ENCODE measurements around the gene PLLP.

The PLLP gene

DNA sequence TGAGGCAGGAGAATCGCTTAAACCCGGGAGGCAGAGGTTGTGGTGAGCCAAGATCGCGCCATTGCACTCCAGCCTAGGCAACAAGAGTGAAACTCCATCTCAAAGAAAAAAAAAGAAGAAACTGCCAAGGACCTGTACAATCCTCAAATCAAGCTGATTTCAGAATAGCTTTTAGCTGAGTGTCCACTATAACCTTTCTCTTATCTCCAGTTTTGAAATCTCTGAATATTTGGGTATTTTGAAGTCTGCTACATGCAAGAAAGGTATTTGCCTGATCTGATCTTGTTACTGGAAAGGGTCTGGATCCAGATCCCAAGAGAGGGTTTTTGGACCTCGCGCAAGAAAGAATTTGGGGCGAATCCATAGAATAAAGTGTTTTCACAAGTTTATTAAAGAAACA, 58.5 kb downstream of the PLLP start:
- no peak overlapping the region for H3K9ac ChIP-seq (ENCODE audit: low read depth, low read length, poor library complexity, severe bottlenecking)
- no peaks in the 10 kb centered on the region for H3F3A ChIP-seq (ENCODE audit: low read depth)
- H3K4me3 ChIP-seq (ENCODE audit: low read length, poor library complexity, severe bottlenecking) = no peak overlapping the region
- H2AFZ ChIP-seq (ENCODE audit: low read length) = no peak overlapping the region
- no peak overlapping the region for H3K4me2 ChIP-seq (ENCODE audit: low read depth, low read length, poor library complexity, severe bottlenecking)
- peaks cover 91% of the 10 kb centered on the region for H3K36me3 ChIP-seq (ENCODE audit: insufficient read depth, low read length)
- H3K79me2 ChIP-seq (ENCODE audit: insufficient read depth, low read length) = no peaks in the 10 kb centered on the region
- H4K20me1 ChIP-seq (ENCODE audit: insufficient read depth, low read length, poor library complexity, severe bottlenecking) = no peaks in the 10 kb centered on the region
- no peaks in the 10 kb centered on the region for H3K27me3 ChIP-seq (ENCODE audit: insufficient read depth, low read length, poor library complexity, severe bottlenecking)
- no peaks in the 10 kb centered on the region for H3K9me3 ChIP-seq (ENCODE audit: insufficient read depth, low read depth, low read length)
- TF ChIP-seq, protein P1, sequence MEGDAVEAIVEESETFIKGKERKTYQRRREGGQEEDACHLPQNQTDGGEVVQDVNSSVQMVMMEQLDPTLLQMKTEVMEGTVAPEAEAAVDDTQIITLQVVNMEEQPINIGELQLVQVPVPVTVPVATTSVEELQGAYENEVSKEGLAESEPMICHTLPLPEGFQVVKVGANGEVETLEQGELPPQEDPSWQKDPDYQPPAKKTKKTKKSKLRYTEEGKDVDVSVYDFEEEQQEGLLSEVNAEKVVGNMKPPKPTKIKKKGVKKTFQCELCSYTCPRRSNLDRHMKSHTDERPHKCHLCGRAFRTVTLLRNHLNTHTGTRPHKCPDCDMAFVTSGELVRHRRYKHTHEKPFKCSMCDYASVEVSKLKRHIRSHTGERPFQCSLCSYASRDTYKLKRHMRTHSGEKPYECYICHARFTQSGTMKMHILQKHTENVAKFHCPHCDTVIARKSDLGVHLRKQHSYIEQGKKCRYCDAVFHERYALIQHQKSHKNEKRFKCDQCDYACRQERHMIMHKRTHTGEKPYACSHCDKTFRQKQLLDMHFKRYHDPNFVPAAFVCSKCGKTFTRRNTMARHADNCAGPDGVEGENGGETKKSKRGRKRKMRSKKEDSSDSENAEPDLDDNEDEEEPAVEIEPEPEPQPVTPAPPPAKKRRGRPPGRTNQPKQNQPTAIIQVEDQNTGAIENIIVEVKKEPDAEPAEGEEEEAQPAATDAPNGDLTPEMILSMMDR (conservative IDR thresholded peaks at IDR 0.05; ENCODE audit: low read length) = no peak
- TF ChIP-seq EZH2phosphoT487 (IDR thresholded peaks at IDR 0.05; ENCODE audit: borderline replicate concordance) = no peak
- H3K4me1 ChIP-seq (ENCODE audit: insufficient read depth, low read length, poor library complexity, severe bottlenecking) = no peaks in the 10 kb centered on the region
- no peaks in the 10 kb centered on the region for H3K9me2 ChIP-seq (replicated peaks; ENCODE audit: low read depth, low read length)

DNA sequence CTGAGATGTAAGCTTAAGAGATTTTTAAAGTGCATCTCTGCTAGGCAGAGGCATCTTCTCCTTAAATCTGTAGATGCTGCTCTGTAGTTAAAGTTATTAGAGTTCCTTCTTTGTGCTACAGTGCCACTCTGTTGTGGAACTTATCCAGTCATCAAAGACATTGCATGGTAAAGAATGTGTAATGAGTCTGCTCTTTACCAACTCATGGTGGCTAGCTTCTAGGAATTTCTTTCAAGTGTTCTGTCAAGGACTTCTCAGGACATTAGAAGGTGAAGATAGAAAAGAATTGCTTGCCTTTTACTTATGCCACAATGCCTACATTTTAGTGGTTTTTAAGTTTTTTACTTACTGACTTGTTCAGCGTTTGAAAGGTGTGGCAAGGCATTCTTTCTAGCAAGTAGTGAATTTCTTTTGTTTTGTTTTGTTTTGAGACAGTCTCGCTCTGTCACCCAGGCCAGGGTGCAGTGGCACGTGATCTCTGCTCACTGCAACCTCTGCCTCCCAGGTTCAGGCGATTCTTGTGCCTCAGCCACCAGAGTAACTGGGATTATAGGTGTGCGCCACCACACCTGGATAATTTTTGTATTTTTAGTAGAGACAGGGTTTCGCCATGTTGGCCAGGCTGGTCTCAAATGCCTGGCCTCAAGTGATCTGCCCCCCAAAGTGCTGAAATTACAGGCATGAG, 59.7 kb downstream of the PLLP start:
- H3K4me1 ChIP-seq (ENCODE audit: insufficient read depth, low read length, poor library complexity, severe bottlenecking) = no peaks in the 10 kb centered on the region
- peaks cover 92% of the 10 kb centered on the region for H3K36me3 ChIP-seq (ENCODE audit: insufficient read depth, low read length)
- H3K4me2 ChIP-seq (ENCODE audit: low read depth, low read length, poor library complexity, severe bottlenecking) = no peak overlapping the region
- no peaks in the 10 kb centered on the region for H4K20me1 ChIP-seq (ENCODE audit: insufficient read depth, low read length, poor library complexity, severe bottlenecking)
- no peak overlapping the region for H3K9ac ChIP-seq (ENCODE audit: low read depth, low read length, poor library complexity, severe bottlenecking)
- no peaks in the 10 kb centered on the region for H3K79me2 ChIP-seq (ENCODE audit: insufficient read depth, low read length)
- H3F3A ChIP-seq (ENCODE audit: low read depth) = no peaks in the 10 kb centered on the region
- no peaks in the 10 kb centered on the region for H3K27me3 ChIP-seq (ENCODE audit: insufficient read depth, low read length, poor library complexity, severe bottlenecking)
- H2AFZ ChIP-seq (ENCODE audit: low read length) = no peak overlapping the region
- H3K4me3 ChIP-seq (ENCODE audit: low read length, poor library complexity, severe bottlenecking) = no peak overlapping the region
- no peaks in the 10 kb centered on the region for H3K9me2 ChIP-seq (replicated peaks; ENCODE audit: low read depth, low read length)
- TF ChIP-seq EZH2phosphoT487 (IDR thresholded peaks at IDR 0.05; ENCODE audit: borderline replicate concordance) = no peak
- TF ChIP-seq, protein P1 (conservative IDR thresholded peaks at IDR 0.05; ENCODE audit: low read length) = no peak
- H3K9me3 ChIP-seq (ENCODE audit: insufficient read depth, low read depth, low read length) = no peaks in the 10 kb centered on the region

DNA sequence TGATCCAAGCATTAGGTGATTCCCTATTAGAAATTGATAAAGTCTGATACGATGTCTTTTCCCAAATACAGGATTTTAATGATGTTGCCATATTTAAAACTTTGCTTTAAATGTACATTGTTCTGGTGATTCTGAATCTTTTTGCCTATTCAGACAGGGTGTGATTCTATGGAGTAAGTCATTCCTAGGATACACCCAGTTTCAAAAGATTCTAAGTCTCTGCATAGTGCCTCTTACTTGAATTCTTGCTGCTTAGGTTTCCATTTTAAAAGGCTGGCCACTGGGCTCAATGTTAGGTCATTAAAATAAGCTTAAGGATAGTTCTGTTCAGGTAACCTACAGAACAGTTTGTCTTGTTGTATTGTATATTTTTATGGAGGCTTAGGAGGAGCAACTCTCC, 61.4 kb downstream of the PLLP start:
- no peak for TF ChIP-seq EZH2phosphoT487 (IDR thresholded peaks at IDR 0.05; ENCODE audit: borderline replicate concordance)
- TF ChIP-seq, protein P1 (conservative IDR thresholded peaks at IDR 0.05; ENCODE audit: low read length) = no peak
- Histone ChIP-seq H3K9ac (ENCODE audit: low read depth, low read length, poor library complexity, severe bottlenecking) (no peak overlapping the region), H3K4me1 (ENCODE audit: insufficient read depth, low read length, poor library complexity, severe bottlenecking) (no peaks in the 10 kb centered on the region), H4K20me1 (ENCODE audit: insufficient read depth, low read length, poor library complexity, severe bottlenecking) (no peaks in the 10 kb centered on the region), H3K36me3 (ENCODE audit: insufficient read depth, low read length) (peaks cover 93% of the 10 kb centered on the region), H3K9me2 (replicated peaks; ENCODE audit: low read depth, low read length) (no peaks in the 10 kb centered on the region), H3K9me3 (ENCODE audit: insufficient read depth, low read depth, low read length) (no peaks in the 10 kb centered on the region), H3K27me3 (ENCODE audit: insufficient read depth, low read length, poor library complexity, severe bottlenecking) (no peaks in the 10 kb centered on the region), H3K4me2 (ENCODE audit: low read depth, low read length, poor library complexity, severe bottlenecking) (no peak overlapping the region), H3F3A (ENCODE audit: low read depth) (no peaks in the 10 kb centered on the region), H2AFZ (ENCODE audit: low read length) (no peak overlapping the region), H3K79me2 (ENCODE audit: insufficient read depth, low read length) (no peaks in the 10 kb centered on the region), H3K4me3 (ENCODE audit: low read length, poor library complexity, severe bottlenecking) (no peak overlapping the region)
